ENCODE measurements around the gene CCDC134. TPM values are rescaled to one million over a fixed set of nuclear protein-coding genes. Genes with fewer than 3 reads are reported as not detected.
"Not testable (repeated sequence)": the region's sequence is repeated elsewhere in the genome, so short reads cannot be mapped to it uniquely, and the experiment has no call there.

Gene CCDC134
- total RNA-seq, 4 donors from 2014 or later, result 1.6 to 3.5 (median 3.4) TPM

DNA sequence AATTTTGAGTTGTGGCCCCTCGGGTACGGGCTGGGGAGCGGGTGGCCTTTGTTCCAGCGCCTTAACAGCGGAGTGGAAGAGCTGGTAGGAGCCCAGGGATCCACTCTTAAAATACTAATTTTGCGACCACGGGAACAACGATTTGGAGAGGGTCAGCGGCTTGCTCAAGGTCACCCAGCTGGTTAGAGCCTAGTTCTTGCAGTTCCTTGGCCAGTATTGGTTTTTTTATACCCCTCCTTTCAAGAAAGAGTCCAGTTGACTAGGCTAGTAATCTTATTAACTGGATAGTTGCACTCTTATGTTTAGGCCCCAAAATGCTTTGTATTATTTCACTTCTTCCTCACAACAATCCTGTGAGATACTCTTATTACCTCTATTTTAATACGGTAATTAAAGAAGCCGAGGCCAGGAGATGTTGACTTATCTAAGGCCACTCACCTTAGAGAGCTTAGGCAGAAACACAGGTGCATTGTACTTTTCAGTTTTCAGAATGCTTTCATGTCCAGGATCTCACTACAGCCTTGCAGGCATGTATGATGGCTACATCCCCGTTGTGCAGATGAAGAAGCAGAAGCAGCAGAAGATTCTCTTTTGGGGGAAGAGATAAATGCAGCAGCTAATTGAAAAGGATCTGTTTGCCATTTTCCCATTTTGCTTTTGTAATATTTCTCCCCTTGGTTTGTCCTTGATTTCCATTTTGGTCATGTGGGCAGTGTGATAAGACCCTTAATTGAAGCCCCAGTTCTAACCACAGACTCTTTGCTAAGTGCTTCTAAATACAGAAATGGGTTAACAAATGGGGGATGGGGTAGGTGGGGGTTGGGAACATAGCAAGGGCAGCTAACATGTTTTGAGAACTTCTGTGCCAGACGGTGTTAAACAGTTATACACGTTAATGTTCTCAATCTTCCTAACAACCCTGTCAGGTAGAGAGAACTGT is 33.8 kb downstream of the CCDC134 start:
- DNase-seq (ENCODE audit: low spot score), result no peak
- ATAC-seq (ENCODE audit: low FRiP score), result no peak
- TF ChIP-seq, protein P1, sequence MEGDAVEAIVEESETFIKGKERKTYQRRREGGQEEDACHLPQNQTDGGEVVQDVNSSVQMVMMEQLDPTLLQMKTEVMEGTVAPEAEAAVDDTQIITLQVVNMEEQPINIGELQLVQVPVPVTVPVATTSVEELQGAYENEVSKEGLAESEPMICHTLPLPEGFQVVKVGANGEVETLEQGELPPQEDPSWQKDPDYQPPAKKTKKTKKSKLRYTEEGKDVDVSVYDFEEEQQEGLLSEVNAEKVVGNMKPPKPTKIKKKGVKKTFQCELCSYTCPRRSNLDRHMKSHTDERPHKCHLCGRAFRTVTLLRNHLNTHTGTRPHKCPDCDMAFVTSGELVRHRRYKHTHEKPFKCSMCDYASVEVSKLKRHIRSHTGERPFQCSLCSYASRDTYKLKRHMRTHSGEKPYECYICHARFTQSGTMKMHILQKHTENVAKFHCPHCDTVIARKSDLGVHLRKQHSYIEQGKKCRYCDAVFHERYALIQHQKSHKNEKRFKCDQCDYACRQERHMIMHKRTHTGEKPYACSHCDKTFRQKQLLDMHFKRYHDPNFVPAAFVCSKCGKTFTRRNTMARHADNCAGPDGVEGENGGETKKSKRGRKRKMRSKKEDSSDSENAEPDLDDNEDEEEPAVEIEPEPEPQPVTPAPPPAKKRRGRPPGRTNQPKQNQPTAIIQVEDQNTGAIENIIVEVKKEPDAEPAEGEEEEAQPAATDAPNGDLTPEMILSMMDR (IDR thresholded peaks at IDR 0.05), result no peak

DNA sequence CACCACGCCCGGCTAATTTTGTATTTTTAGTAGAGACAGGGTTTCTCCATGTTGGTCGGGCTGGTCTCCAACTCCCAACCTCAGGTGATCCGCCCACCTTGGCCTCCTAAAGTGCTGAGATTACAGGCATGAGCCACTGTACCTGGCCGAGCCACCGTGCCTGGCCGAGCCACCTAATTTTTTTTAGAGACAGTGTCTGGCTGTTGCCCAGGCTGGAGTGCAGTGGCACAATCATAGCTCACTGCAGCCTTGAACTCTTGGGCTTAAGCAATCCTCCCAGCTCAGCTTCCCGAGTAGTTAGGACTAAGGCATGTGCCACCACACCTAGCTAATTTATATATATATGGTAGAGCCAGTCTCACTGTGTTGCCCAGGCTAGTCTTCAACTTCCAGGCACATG is 35.0 kb downstream of the CCDC134 start:
- not testable (repeated sequence) for ATAC-seq (ENCODE audit: low FRiP score); DNase-seq (ENCODE audit: low spot score)

DNA sequence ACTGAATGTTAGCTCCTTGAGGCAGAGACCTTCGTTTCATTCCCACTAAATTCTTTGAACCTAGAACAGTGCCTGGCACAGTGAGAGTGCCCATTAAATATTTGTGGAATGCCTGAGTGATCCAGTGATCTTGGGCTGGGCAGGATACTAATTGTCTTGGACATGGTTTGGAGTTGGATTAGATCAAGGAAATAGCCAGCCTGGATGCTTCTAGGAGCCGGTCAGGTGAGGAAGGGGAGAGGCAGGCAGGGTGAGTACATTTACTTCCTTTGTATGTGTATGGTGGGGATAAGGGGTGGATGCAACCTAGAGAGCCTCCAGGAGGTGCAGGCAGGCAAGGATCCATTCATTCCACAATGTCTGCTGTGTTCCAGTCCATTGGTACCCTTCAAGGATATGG is 36.1 kb downstream of the CCDC134 start:
- TF ChIP-seq, protein P1 (IDR thresholded peaks at IDR 0.05), result no peak
- ATAC-seq (ENCODE audit: low FRiP score) (no peak), DNase-seq (ENCODE audit: low spot score) (no peak)

DNA sequence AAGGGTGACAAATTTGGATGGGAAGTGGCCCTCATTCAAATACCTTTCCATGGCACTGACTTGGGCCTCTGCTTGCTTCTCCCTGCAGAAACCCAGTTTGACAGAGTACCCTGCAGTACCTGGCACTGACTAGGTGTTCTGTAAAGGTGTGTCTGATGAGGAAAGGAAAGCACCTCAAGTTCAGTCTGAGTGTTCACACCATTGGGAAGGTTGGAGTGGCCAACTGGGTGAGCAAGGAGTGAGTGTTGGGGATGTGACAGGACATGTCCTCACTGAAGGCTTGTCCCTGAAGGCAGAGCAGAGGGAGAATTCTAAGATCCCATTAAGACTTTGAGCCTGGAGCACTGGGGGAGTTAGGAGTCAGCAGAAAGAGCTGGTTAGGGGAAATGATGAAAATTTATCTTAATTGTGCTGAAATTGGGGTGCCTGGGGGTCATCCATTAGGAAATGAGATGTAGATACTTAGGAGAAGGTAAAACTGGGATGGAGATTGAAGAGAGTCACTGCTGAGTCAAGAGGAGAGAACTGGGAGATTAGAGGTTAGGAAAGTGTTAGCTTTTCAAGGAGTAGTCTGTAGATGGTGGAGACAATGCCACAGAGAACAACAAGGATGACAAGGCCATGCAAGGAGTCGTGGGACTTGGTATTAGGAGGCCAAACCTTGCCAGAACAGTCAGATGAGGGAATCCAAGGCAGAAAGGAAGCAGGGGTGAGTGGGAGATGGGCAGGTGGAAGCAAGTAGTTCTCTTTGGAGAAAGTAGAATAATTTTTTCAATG is 38.6 kb downstream of the CCDC134 start:
- no peak for DNase-seq (ENCODE audit: low spot score)
- no peak for ATAC-seq (ENCODE audit: low FRiP score)
- TF ChIP-seq, protein P1 (IDR thresholded peaks at IDR 0.05), result no peak

DNA sequence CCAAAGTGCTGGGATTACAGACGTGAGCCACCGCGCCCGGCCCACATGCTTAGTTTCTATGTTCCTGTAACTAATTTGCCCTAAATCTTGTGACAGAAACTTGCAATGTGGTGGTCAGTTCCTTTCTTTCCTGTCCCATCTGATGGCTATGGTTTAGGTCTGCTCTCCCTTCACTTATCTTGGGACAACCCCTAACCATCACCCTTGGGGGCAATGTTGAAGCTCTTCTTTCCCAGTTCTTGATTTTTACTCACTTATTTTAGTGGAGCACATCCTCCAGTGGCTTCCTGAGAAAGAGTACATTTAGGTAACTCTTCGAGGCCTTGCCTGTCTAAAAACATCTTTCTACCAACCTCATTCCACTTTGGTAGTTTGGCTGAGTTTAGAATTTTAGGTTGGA is 39.7 kb downstream of the CCDC134 start:
- DNase-seq (ENCODE audit: low spot score) (no peak), ATAC-seq (ENCODE audit: low FRiP score) (no peak)
- TF ChIP-seq, protein P1 (IDR thresholded peaks at IDR 0.05), result no peak

DNA sequence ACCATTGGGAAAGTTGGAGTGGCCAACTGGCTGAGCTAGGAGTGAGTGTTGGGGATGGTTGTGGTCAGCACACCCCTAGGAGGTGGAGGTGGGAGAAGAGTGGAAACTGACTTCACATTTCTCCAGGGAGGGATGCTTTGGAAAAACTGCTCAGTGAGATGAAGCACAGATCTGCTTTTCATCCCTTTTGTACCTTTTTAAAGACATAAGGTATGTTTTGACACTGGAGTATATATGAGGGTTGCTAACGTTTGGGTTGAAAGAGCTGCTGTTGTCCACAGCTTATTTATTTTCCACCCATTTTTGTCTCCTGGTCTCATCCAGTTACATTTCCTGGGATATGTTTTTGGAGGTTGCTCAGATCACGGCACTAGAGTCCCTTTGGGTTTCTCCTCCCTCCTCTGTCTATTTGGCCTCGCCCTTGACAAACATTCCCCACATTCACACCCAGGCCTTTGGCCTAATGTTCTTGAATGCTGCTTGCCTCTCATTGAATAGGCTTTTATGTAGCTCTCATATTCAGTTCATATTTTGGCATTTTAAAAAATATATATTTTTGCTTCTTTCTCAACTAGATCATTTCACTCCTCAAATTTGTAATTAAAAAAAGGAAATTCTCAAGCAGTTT is 40.7 kb downstream of the CCDC134 start:
- DNase-seq (ENCODE audit: low spot score) (no peak), ATAC-seq (ENCODE audit: low FRiP score) (no peak)
- TF ChIP-seq, protein P1 (IDR thresholded peaks at IDR 0.05), result no peak

Measured in omental fat pad (tissue), 4 donors.